A549 (cell line): Measurements from ENCODE around the gene P2RX4. TPM values are rescaled to one million over a fixed set of nuclear protein-coding genes. Genes with fewer than 3 reads are reported as not detected.
"Not testable (repeated sequence)": the region's sequence is repeated elsewhere in the genome, so short reads cannot be mapped to it uniquely, and the experiment has no call there.

Experiments
- ATAC-seq, 2 experiments: fragments of 200-7000 bp in 1 of 2; fragments of >200 bp in 1 of 2; cut with Nextera tagmentation in 1 of 2; cut with Tn5 transposase in 1 of 2; 3 replicates each; pipeline versions ENCODE4 v1.8.0 to v1.9.1; 2018 to 2020; ENCODE audit warnings: mild to moderate bottlenecking in 1 of 2, moderate library complexity in 1 of 2
- CTCF ChIA-PET: fragments of 300-600 bp; sonication (Branson Sonifier 250); formaldehyde crosslinking; extraction: SDS; loops from one replicate; lab custom pipeline; 2021; ENCODE audit warnings: antibody characterized with exemption, inconsistent platforms; lab: Yijun Ruan, JAX
- POLR2A ChIA-PET: fragments of 350-600 bp; formaldehyde crosslinking; extraction: SDS; loops from one replicate; lab custom pipeline; 2021; ENCODE audit warnings: antibody characterized with exemption, inconsistent platforms; lab: Yijun Ruan, JAX
- DNase-seq, 2 experiments: peaks; one replicate each; pipeline versions ENCODE4 v3.0.0 to v3.0.0-alpha.2; 2011 to 2016; ENCODE audit warnings: low read depth in 1 of 2, low spot score in 1 of 2
- FAIRE-seq: peaks from 2 replicates; lab custom pipeline; 2011; peaks lifted over from hg19 to GRCh38; lab: Jason Lieb, UNC
- H3K27ac ChIP-seq, 2 experiments: fragments of >200 bp; sonication (Bioruptor Twin); formaldehyde crosslinking; 3 replicates each; pipeline ENCODE4 v1.5.1; 2016 to 2017
- H3K4me1 ChIP-seq: fragments of >200 bp; sonication (Bioruptor Twin); formaldehyde crosslinking; 3 replicates; pipeline ENCODE4 v1.6.1; 2016
- H3K4me2 ChIP-seq: fragments of >200 bp; sonication (Bioruptor Twin); formaldehyde crosslinking; 3 replicates; pipeline ENCODE4 v1.6.1; 2016
- H3K4me3 ChIP-seq: fragments of >200 bp; sonication (Bioruptor Twin); formaldehyde crosslinking; 3 replicates; pipeline ENCODE4 v1.5.1; 2016
- H3K9me3 ChIP-seq: fragments of >200 bp; sonication (Bioruptor Twin); formaldehyde crosslinking; 3 replicates; pipeline ENCODE4 v1.6.1; 2016
- CTCF ChIP-seq: fragments of >200 bp; sonication (Bioruptor Twin); formaldehyde crosslinking; IDR thresholded peaks from 3 replicates; pipeline ENCODE4 v1.5.1; 2016
- EP300 ChIP-seq, 2 experiments: fragments of >200 bp; sonication (Bioruptor Twin); formaldehyde crosslinking; IDR thresholded peaks; 2 replicates in 1 of 2; 3 replicates in 1 of 2; pipeline ENCODE4 v1.6.1; 2016 to 2017
- GATA3 ChIP-seq: IDR thresholded peaks from 2 replicates; pipeline ENCODE4 v1.6.1; 2012; ENCODE audit warnings: borderline replicate concordance
- HDAC2 ChIP-seq: fragments of 200-600 bp; sonication (generic); IDR thresholded peaks from 2 replicates; pipeline ENCODE4 v1.6.1; 2016
- HES2 ChIP-seq: fragments of >200 bp; sonication (Bioruptor Twin); formaldehyde crosslinking; IDR thresholded peaks from 2 replicates; pipeline ENCODE4 v1.6.1; 2016
- HOXB13 ChIP-seq: fragments of 250-450 bp; sonication (Bioruptor Pico); IDR thresholded peaks from 2 replicates; pipeline ENCODE4 v1.5.0; 2020; ENCODE audit warnings: low read depth, mild to moderate bottlenecking, moderate library complexity
- JUNB ChIP-seq: fragments of >200 bp; sonication (Bioruptor Twin); formaldehyde crosslinking; IDR thresholded peaks from 2 replicates; pipeline ENCODE4 v1.6.1; 2016
- KDM1A ChIP-seq: fragments of 200-600 bp; sonication (generic); IDR thresholded peaks from 2 replicates; pipeline ENCODE4 v1.6.1; 2016; ENCODE audit warnings: low read depth, mild to moderate bottlenecking
- KDM5A ChIP-seq: fragments of 200-600 bp; sonication (generic); IDR thresholded peaks from 2 replicates; pipeline ENCODE4 v1.6.1; 2016; ENCODE audit warnings: antibody characterized with exemption, mild to moderate bottlenecking
- MAX ChIP-seq: IDR thresholded peaks from 2 replicates; pipeline ENCODE4 v1.6.1; 2012
- NPAS2 ChIP-seq: fragments of 250-450 bp; sonication (Bioruptor Pico); IDR thresholded peaks from 2 replicates; pipeline ENCODE4 v1.8.0; 2022; ENCODE audit warnings: mild to moderate bottlenecking, moderate library complexity, borderline replicate concordance
- POLR2A ChIP-seq: IDR thresholded peaks from 2 replicates; pipeline ENCODE4 v1.6.1; 2012; ENCODE audit warnings: mild to moderate bottlenecking, low read length
- POLR2AphosphoS2 ChIP-seq: conservative IDR thresholded peaks from 2 replicates; pipeline ENCODE4 v1.6.1; 2012; ENCODE audit warnings: low read length, improper control_type of control experiment, inconsistent platforms
- RCOR1 ChIP-seq: fragments of 150-350 bp; IDR thresholded peaks from 2 replicates; pipeline ENCODE4 v1.6.1; 2014; ENCODE audit warnings: antibody characterized with exemption, low read length, low read depth
- REST ChIP-seq: fragments of 200-600 bp; sonication (generic); IDR thresholded peaks from 2 replicates; pipeline ENCODE4 v1.6.1; 2016; ENCODE audit warnings: antibody characterized with exemption, mild to moderate bottlenecking, moderate library complexity
- RNF2 ChIP-seq: fragments of 200-600 bp; sonication (generic); IDR thresholded peaks from 2 replicates; pipeline ENCODE4 v1.6.1; 2016; ENCODE audit warnings: low read depth, mild to moderate bottlenecking, antibody characterized with exemption, moderate library complexity, borderline replicate concordance
- SREBF2 ChIP-seq: fragments of 450-650 bp; IDR thresholded peaks from 2 replicates; pipeline ENCODE4 v1.6.1; 2014; ENCODE audit warnings: mild to moderate bottlenecking, moderate library complexity
- ZNF302 ChIP-seq: fragments of 250-450 bp; sonication (Bioruptor Pico); IDR thresholded peaks from 2 replicates; pipeline ENCODE4 v1.9.0; 2021; ENCODE audit warnings: inconsistent platforms, mild to moderate bottlenecking, moderate library complexity
- ZSCAN20 ChIP-seq: fragments of 250-450 bp; sonication (Bioruptor Pico); IDR thresholded peaks from 2 replicates; pipeline ENCODE4 v1.8.0; 2022; ENCODE audit warnings: mild to moderate bottlenecking, moderate library complexity
- WGBS: methylation state at CpG from one replicate; pipeline ENCODE4 v1.1.6; 2017; ENCODE audit errors: missing lambda C conversion rate; 5-methylcytosine and 5-hydroxymethylcytosine counted together
- polyA plus RNA-seq, 4 experiments: library from polyadenylated mRNA; depleted of rRNA in 3 of 4; stranded (reverse); fragments of >200 nt; fragmentation: RNase III in 1 of 4; extraction: RNeasy Plus Mini Kit Qiagen cat#74134 plus additional on column Dnase treatment in 1 of 4; gene quantifications; 2 replicates in 3 of 4; 3 replicates in 1 of 4; pipeline ENCODE4 v1.2.3, GENCODE V29; 2011 to 2017

The P2RX4 gene
- polyA plus RNA-seq, 2 of the 4 experiments (the other 2 are of a cell fraction), result 16.0 to 27.5 TPM

GRCh38 chr12:121255433-121255832 lies 45.5 kb downstream of the P2RX4 start:
- Histone ChIP-seq H3K4me3 (no peak overlapping the region), H3K4me2 (no peak overlapping the region), H3K9me3 (no peaks in the 10 kb centered on the region), H3K4me1 (no peaks in the 10 kb centered on the region), H3K27ac (no peak overlapping the region)
- ChIA-PET CTCF (no interaction called here), POLR2A (no interaction called here)
- no peak for FAIRE-seq
- no peak for DNase-seq
- 95% methylated on average over 9 of the region's 9 CpGs for WGBS
- TF ChIP-seq POLR2AphosphoS2, result no peak
- TF ChIP-seq KDM1A, result no peak
- no peak for TF ChIP-seq ZSCAN20 (CRISPR knock-in tag)
- TF ChIP-seq MAX, result no peak
- TF ChIP-seq KDM5A, result no peak
- TF ChIP-seq JUNB, result no peak
- no peak for TF ChIP-seq EP300 (IDR thresholded peaks at IDR 0.05)
- TF ChIP-seq ZNF302 (CRISPR knock-in tag), result no peak
- no peak for TF ChIP-seq RNF2
- TF ChIP-seq SREBF2, result no peak
- no peak for TF ChIP-seq HOXB13 (CRISPR knock-in tag)
- no peak for TF ChIP-seq CTCF
- no peak for TF ChIP-seq RCOR1
- TF ChIP-seq GATA3, result no peak
- TF ChIP-seq HDAC2, result no peak
- TF ChIP-seq HES2, result no peak
- no peak for TF ChIP-seq NPAS2 (CRISPR knock-in tag)
- no peak for TF ChIP-seq REST
- no peak for TF ChIP-seq POLR2A
- TF ChIP-seq, all 56 proteins: peak for 0
- peak; percentile 43 to 52; a peak in 2 of 6 replicates for ATAC-seq

GRCh38 chr12:121257704-121258449 lies 47.9 kb downstream of the P2RX4 start:
- FAIRE-seq, H3K9me3 ChIP-seq, ATAC-seq, DNase-seq, H3K27ac ChIP-seq, POLR2A ChIA-PET, H3K4me3 ChIP-seq, H3K4me1 ChIP-seq, H3K4me2 ChIP-seq: not testable (repeated sequence)
- CTCF ChIA-PET, result interaction anchor here (1.1 to 1.3 kb wide), 3 partner anchors 17 to 28 kb away, joined by 3 to 5 read pairs (median 4); no protein-coding TSS in a partner anchor
- 91% methylated on average over 8 of the region's 8 CpGs for WGBS
